Gastroesophageal sphincter (tissue), 4 donors: ENCODE results near the gene IGFBP7. TPM values are rescaled to one million over a fixed set of nuclear protein-coding genes. Genes with fewer than 3 reads are reported as not detected.
A peak's percentile ranks its signal among the peaks of the same experiment; 100 is the strongest.
"Not testable (repeated sequence)": the region's sequence is repeated elsewhere in the genome, so short reads cannot be mapped to it uniquely, and the experiment has no call there.

Experiments used
- ATAC-seq: fragments of 150-250 bp; one replicate; pipeline ENCODE4 v1.9.1; 2016; ENCODE audit warnings: mild to moderate bottlenecking, moderate library complexity
- H3K27ac ChIP-seq, 4 donors: fragments of 200-600 bp; sonication (generic) in 3 of 4; 1 replicate in 3 of 4; 2 replicates in 1 of 4; pipeline ENCODE4 v1.5.1; 2016 to 2019
- H3K27me3 ChIP-seq: fragments of 200-600 bp; sonication (generic); one replicate; pipeline ENCODE4 v1.5.1; 2019
- H3K36me3 ChIP-seq, 2 donors: fragments of 200-600 bp; sonication (generic); one replicate each; pipeline ENCODE4 v1.5.1; 2019; ENCODE audit warnings: control low read depth in 1 of 2
- H3K4me1 ChIP-seq, 3 donors: fragments of 200-600 bp; sonication (generic); 1 replicate in 2 of 3; 2 replicates in 1 of 3; pipeline ENCODE4 v1.5.1; 2016 to 2019; ENCODE audit warnings: control low read depth in 2 of 3
- H3K4me3 ChIP-seq, 2 donors: fragments of 200-600 bp; sonication (generic); one replicate each; pipeline ENCODE4 v1.5.1; 2019; ENCODE audit warnings: mild to moderate bottlenecking in 1 of 2, moderate library complexity in 1 of 2
- H3K9me3 ChIP-seq, 3 donors: fragments of 200-600 bp; sonication (generic); one replicate each; pipeline ENCODE4 v1.5.1; 2017 to 2019; ENCODE audit warnings: control low read depth in 2 of 3
- CTCF ChIP-seq, 4 experiments: fragments of 200-600 bp in 2 of 4; fragments of 450-650 bp in 2 of 4; sonication (generic) in 1 of 4; IDR thresholded peaks; one replicate each; pipeline ENCODE4 v1.5.1; 2017 to 2019; ENCODE audit warnings: antibody characterized with exemption in 4 of 4, mild to moderate bottlenecking in 2 of 4, moderate library complexity in 2 of 4
- EP300 ChIP-seq: sonication (generic); formaldehyde crosslinking; IDR thresholded peaks from one replicate; pipeline ENCODE4 v1.6.1; 2017; ENCODE audit warnings: antibody characterized with exemption, mild to moderate bottlenecking
- POLR2A ChIP-seq, 2 donors: fragments of 450-650 bp; IDR thresholded peaks; one replicate each; pipeline ENCODE4 v1.6.1; 2017; ENCODE audit warnings: antibody characterized with exemption in 2 of 2, mild to moderate bottlenecking in 2 of 2, moderate library complexity in 1 of 2
- POLR2AphosphoS5 ChIP-seq: sonication (generic); formaldehyde crosslinking; IDR thresholded peaks from one replicate; pipeline ENCODE4 v1.6.1; 2017; ENCODE audit warnings: antibody characterized with exemption
- WGBS, 2 donors: methylation state at CpG; one replicate each; pipeline ENCODE4 v1.1.5; 2018; ENCODE audit warnings: low coverage in 1 of 2; 5-methylcytosine and 5-hydroxymethylcytosine counted together
- total RNA-seq, 4 donors: library from RNA; depleted of rRNA; stranded (reverse); fragments of >200 nt; gene quantifications; one replicate each; pipeline ENCODE4 v1.1.0, GENCODE V29; 2016

IGFBP7 gene
- total RNA-seq, 4 donors from 2014 or later, result 478 to 876 (median 798) TPM

GRCh38 chr4:57063518-57063917, 46.7 kb downstream of the IGFBP7 start:
- H3K27ac ChIP-seq, result peak overlapping the region in 2 of 4 donors; percentile 66 to 78
- TF ChIP-seq EP300 (no peak), CTCF (IDR thresholded peaks at IDR 0.05) (no peak), POLR2A (IDR thresholded peaks at IDR 0.05) (no peak), POLR2AphosphoS5 (no peak)
- H3K9me3 ChIP-seq, result no peaks in the 10 kb centered on the region
- peaks cover 7 to 71% (median 21%) of the 10 kb centered on the region in 3 donors for H3K4me1 ChIP-seq
- H3K36me3 ChIP-seq, result no peaks in the 10 kb centered on the region
- no peaks in the 10 kb centered on the region for H3K27me3 ChIP-seq
- WGBS, 2 donors, result 89 to 90% methylated on average over 1 of the region's 1 CpG
- no peak overlapping the region for H3K4me3 ChIP-seq
- no peak for ATAC-seq

- no peaks in the 10 kb centered on the region for H3K9me3 ChIP-seq
- no peaks in the 10 kb centered on the region for H3K36me3 ChIP-seq
- no peak for ATAC-seq
- no peaks in the 10 kb centered on the region for H3K27me3 ChIP-seq
- 58 to 62% methylated on average over 4 to 5 of the region's 5 CpGs for WGBS, 2 donors
- peak overlapping the region in 2 of 4 donors; percentile 12 to 30 for H3K27ac ChIP-seq
- peaks cover 7 to 86% (median 21%) of the 10 kb centered on the region in 3 donors for H3K4me1 ChIP-seq
- TF ChIP-seq POLR2AphosphoS5, result no peak
- no peak for TF ChIP-seq CTCF (IDR thresholded peaks at IDR 0.05)
- TF ChIP-seq EP300, result no peak
- TF ChIP-seq POLR2A (IDR thresholded peaks at IDR 0.05), result no peak
- H3K4me3 ChIP-seq, result no peak overlapping the region
Measured at GRCh38 chr4:57061395-57061794, 48.8 kb downstream of the IGFBP7 start.

- Histone ChIP-seq H3K4me1 (peaks cover 7 to 87% (median 18%) of the 10 kb centered on the region in 3 donors), H3K27ac (peak overlapping the region in 2 of 4 donors; percentile 30 to 51)
- 83 to 89% methylated on average over 3 to 5 of the region's 6 CpGs for WGBS, 2 donors
- H3K36me3 ChIP-seq, H3K9me3 ChIP-seq, H3K4me3 ChIP-seq, H3K27me3 ChIP-seq, ATAC-seq: not testable (repeated sequence)
Measured at GRCh38 chr4:57060717-57061067, 49.5 kb downstream of the IGFBP7 start.

GRCh38 chr4:57059890-57060716, 50.1 kb downstream of the IGFBP7 start:
- H3K36me3 ChIP-seq, result no peaks in the 10 kb centered on the region
- no peak overlapping the region for H3K4me3 ChIP-seq
- TF ChIP-seq POLR2AphosphoS5, result no peak
- no peak for TF ChIP-seq CTCF (IDR thresholded peaks at IDR 0.05)
- no peak for TF ChIP-seq EP300
- TF ChIP-seq POLR2A (IDR thresholded peaks at IDR 0.05), result no peak
- ATAC-seq, result no peak
- no peaks in the 10 kb centered on the region for H3K27me3 ChIP-seq
- H3K4me1 ChIP-seq, result peaks cover 7 to 87% (median 16%) of the 10 kb centered on the region in 3 donors
- H3K27ac ChIP-seq, result peak overlapping the region in 2 of 4 donors; percentile 30 to 51
- no peaks in the 10 kb centered on the region for H3K9me3 ChIP-seq
- WGBS, 2 donors, result 47 to 50% methylated on average over 6 of the region's 6 CpGs

- TF ChIP-seq EP300 (no peak), POLR2AphosphoS5 (no peak), POLR2A (IDR thresholded peaks at IDR 0.05) (no peak), CTCF (IDR thresholded peaks at IDR 0.05) (no peak)
- Histone ChIP-seq H3K9me3 (no peaks in the 10 kb centered on the region), H3K27ac (peak overlapping the region in 3 of 4 donors; percentile 29 to 51 (median 35)), H3K36me3 (no peaks in the 10 kb centered on the region), H3K4me1 (peaks cover 0 to 69% (median 0%) of the 10 kb centered on the region in 3 donors), H3K27me3 (no peaks in the 10 kb centered on the region), H3K4me3 (no peak overlapping the region)
- WGBS, 2 donors, result 48 to 70% methylated on average over 6 to 13 of the region's 14 CpGs
- ATAC-seq, result no peak
Measured at GRCh38 chr4:57055886-57056285, 54.3 kb downstream of the IGFBP7 start.
